Measurements from ENCODE around the gene LNX1. TPM values are rescaled to one million over a fixed set of nuclear protein-coding genes. Genes with fewer than 3 reads are reported as not detected.
"Not testable (repeated sequence)": the region's sequence is repeated elsewhere in the genome, so short reads cannot be mapped to it uniquely, and the experiment has no call there.

LNX1 gene
- total RNA-seq, 1 donor from 2014 or later: 5.4 TPM

DNA sequence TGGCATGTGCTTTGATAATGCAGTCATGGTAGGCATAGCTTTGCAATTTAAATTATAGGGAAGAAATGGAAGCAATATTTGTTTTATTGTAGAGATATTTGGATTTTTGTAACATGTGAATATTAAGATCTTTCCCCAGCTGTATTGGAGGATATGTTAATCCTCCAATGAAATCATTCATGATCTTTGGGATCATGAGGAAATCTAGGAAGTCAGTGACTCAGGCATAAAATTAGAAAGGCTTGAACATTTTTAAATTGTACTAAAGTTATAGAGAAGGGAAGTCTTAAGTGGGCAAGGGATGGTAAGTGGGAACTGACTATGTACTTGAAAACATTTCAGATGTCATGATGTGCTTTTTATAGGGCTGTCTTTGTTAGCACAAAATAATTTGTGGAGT is 167.0 kb downstream of the LNX1 start:
- TF ChIP-seq, protein P1, sequence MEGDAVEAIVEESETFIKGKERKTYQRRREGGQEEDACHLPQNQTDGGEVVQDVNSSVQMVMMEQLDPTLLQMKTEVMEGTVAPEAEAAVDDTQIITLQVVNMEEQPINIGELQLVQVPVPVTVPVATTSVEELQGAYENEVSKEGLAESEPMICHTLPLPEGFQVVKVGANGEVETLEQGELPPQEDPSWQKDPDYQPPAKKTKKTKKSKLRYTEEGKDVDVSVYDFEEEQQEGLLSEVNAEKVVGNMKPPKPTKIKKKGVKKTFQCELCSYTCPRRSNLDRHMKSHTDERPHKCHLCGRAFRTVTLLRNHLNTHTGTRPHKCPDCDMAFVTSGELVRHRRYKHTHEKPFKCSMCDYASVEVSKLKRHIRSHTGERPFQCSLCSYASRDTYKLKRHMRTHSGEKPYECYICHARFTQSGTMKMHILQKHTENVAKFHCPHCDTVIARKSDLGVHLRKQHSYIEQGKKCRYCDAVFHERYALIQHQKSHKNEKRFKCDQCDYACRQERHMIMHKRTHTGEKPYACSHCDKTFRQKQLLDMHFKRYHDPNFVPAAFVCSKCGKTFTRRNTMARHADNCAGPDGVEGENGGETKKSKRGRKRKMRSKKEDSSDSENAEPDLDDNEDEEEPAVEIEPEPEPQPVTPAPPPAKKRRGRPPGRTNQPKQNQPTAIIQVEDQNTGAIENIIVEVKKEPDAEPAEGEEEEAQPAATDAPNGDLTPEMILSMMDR (IDR thresholded peaks at IDR 0.05): no peak
- DNase-seq (no peak), ATAC-seq (no peak)
- no peaks in the 10 kb centered on the region for H3K27me3 ChIP-seq (ENCODE audit: low read depth)
- intact Hi-C loops (cut with DNase I): no loop called here
- H3K9me3 ChIP-seq: no peaks in the 10 kb centered on the region
- no peaks in the 10 kb centered on the region for H3K4me1 ChIP-seq
- peaks cover 43% of the 10 kb centered on the region for H3K36me3 ChIP-seq
- H3K27ac ChIP-seq: no peak overlapping the region
- H3K4me3 ChIP-seq: no peak overlapping the region

DNA sequence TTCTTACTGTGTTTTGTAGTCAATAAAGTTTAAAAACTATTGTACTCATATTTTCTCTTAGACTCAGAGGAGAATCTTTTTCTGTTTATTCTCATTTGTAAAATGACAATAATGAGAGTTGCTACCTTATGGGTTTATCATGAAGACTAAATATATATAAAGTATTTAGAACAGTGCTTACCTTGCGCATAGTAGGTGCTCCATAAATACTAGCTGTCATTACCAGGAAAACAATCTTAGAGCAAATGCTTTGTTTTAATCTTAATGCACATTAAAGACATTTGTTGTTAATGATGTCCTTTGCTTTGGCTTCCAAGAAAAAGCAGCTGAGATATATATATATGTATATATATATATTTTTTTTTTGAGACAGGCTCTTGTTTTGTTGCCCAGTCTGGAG is 168.9 kb downstream of the LNX1 start:
- no peaks in the 10 kb centered on the region for H3K4me1 ChIP-seq
- ATAC-seq: no peak
- no peaks in the 10 kb centered on the region for H3K27me3 ChIP-seq (ENCODE audit: low read depth)
- intact Hi-C loops (cut with DNase I): no loop called here
- no peak overlapping the region for H3K27ac ChIP-seq
- H3K4me3 ChIP-seq: no peak overlapping the region
- peaks cover 24% of the 10 kb centered on the region for H3K36me3 ChIP-seq
- no peaks in the 10 kb centered on the region for H3K9me3 ChIP-seq
- TF ChIP-seq, protein P1 (IDR thresholded peaks at IDR 0.05): no peak
- DNase-seq: no peak

DNA sequence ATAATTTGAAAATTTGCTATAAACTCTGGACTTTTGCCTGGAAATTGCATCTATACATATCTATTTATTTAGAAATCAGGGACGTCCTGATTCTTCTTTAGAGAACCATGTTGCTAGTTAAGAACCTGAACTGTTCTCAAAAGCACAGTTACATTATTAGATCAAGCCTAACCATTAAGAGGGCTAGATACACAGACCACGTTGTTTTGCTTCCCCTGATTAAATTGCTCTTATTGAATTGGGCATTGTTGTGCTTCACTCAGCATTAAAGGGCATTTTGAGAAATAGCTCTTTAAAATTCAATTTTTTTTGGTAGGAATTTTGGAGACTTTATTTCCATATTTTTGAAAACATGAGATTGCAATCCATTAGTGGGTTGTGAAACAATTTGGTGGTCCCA is 169.5 kb downstream of the LNX1 start:
- Histone ChIP-seq H3K4me3 (no peak overlapping the region), H3K4me1 (no peaks in the 10 kb centered on the region), H3K27ac (no peak overlapping the region), H3K36me3 (peaks cover 18% of the 10 kb centered on the region), H3K27me3 (ENCODE audit: low read depth) (no peaks in the 10 kb centered on the region), H3K9me3 (no peaks in the 10 kb centered on the region)
- no peak for DNase-seq
- no peak for ATAC-seq
- intact Hi-C loops (cut with DNase I): no loop called here
- TF ChIP-seq, protein P1 (IDR thresholded peaks at IDR 0.05): no peak

DNA sequence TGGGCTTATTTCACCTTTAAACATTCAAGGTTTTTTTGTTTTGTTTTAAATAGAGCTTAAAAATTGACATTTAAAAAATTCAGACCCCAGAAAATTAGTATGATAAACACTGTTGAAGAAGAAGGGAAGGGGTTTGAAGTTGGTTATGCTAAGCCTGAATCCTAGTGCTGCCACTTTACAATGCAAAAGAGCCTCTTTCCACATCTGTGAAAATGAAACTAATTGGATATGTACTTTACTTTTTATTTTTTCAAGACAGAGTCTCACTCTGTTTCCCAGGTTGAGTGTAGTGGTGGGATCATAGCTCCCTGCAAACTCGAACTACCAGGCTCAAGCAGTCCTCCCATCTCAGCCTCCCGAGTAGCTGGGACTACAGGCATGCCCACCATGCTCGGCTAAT is 172.1 kb downstream of the LNX1 start:
- ATAC-seq: no peak
- H3K9me3 ChIP-seq: no peaks in the 10 kb centered on the region
- no peak for DNase-seq
- H3K27me3 ChIP-seq (ENCODE audit: low read depth): no peaks in the 10 kb centered on the region
- H3K4me1 ChIP-seq: no peaks in the 10 kb centered on the region
- intact Hi-C loops (cut with DNase I): no loop called here
- H3K36me3 ChIP-seq: peaks cover 8% of the 10 kb centered on the region
- TF ChIP-seq, protein P1 (IDR thresholded peaks at IDR 0.05): no peak
- no peak overlapping the region for H3K4me3 ChIP-seq
- no peak overlapping the region for H3K27ac ChIP-seq

DNA sequence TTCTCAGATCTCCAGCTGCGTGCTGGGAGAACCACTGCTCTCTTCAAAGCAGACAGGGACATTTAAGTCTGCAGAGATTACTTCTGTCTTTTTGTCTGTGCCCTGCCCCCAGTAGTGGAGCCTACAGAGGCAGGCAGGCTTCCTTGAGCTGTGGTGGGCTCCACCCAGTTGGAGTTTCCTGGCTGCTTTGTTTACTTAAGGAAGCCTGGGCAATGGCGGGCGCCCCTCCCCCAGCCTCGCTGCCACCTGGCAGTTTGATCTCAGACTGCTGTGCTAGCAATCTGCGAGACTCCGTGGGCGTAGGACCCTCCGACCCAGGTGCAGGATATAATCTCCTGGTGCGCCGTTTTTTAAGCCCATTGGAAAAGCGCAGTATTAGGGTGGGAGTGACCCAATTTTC is 181.8 kb downstream of the LNX1 start:
- H3K27me3 ChIP-seq (ENCODE audit: low read depth); ATAC-seq; H3K9me3 ChIP-seq; H3K4me3 ChIP-seq; H3K36me3 ChIP-seq; H3K27ac ChIP-seq; intact Hi-C loops (cut with DNase I); H3K4me1 ChIP-seq; DNase-seq: not testable (repeated sequence)

Other genes starting within 250 kb of the LNX1 start
- gene SCFD2, start 225.4 kb downstream of the LNX1 start, total RNA-seq: 13.2 TPM
- gene FIP1L1, start 213.8 kb downstream of the LNX1 start, total RNA-seq: 48.8 TPM

Measured in lower lobe of right lung (tissue), 2 donors.